Cortex of kidney (tissue), 1 donor: ENCODE data around the gene PGAP3.

Experiments used
- DNase-seq: peaks from one replicate; lab custom pipeline; 2025; lab: John Stamatoyannopoulos, UW

The PGAP3 gene

GRCh38 chr17:39636927-39637736 lies 50.7 kb downstream of the PGAP3 start, which contains the start of gene STARD3:
Gene STARD3 (plus strand): TSS chr17:39637144. CDS start chr17:39653532, 16,388 bp downstream.
- DNase-seq, result peak; percentile 53

GRCh38 chr17:39636587-39636926 lies 51.3 kb downstream of the PGAP3 start:
- no peak for DNase-seq

DNA sequence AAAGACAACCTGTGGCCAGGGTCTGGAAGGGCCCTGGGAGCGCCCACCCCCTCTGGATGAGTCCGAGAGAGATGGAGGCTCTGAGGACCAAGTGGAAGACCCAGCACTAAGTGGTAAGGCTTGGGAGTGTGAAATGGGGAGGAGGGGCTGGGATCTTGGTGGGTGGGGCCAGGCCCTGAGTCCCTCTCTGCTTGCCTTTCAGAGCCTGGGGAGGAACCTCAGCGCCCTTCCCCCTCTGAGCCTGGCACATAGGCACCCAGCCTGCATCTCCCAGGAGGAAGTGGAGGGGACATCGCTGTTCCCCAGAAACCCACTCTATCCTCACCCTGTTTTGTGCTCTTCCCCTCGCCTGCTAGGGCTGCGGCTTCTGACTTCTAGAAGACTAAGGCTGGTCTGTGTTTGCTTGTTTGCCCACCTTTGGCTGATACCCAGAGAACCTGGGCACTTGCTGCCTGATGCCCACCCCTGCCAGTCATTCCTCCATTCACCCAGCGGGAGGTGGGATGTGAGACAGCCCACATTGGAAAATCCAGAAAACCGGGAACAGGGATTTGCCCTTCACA lies 52.2 kb downstream of the PGAP3 start:
- DNase-seq, result no peak

GRCh38 chr17:39634384-39634871 lies 53.4 kb downstream of the PGAP3 start:
- no peak for DNase-seq

DNA sequence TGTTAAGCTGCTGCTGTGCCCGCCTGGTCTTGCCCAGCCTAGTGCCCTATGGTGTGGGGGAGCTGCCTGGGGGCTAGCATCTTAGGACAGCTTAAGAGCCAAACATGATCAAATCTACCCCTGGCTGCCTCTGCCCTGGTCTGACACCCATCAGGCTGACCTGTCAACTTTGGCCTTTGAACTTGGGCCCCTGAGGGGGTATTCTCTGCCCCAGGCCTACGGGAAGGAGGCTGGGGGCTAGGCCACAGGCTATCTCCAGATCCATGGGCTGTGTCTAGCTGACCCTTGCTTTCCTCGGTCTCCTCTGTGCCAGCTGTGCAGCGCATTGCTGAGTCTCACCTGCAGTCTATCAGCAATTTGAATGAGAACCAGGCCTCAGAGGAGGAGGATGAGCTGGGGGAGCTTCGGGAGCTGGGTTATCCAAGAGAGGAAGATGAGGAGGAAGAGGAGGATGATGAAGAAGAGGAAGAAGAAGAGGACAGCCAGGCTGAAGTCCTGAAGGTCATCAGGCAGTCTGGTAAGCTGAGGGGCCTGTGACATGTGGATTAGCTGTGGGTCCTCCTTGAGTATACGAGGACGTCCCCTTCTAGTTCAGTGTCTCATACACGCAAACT lies 54.2 kb downstream of the PGAP3 start:
- no peak for DNase-seq

DNA sequence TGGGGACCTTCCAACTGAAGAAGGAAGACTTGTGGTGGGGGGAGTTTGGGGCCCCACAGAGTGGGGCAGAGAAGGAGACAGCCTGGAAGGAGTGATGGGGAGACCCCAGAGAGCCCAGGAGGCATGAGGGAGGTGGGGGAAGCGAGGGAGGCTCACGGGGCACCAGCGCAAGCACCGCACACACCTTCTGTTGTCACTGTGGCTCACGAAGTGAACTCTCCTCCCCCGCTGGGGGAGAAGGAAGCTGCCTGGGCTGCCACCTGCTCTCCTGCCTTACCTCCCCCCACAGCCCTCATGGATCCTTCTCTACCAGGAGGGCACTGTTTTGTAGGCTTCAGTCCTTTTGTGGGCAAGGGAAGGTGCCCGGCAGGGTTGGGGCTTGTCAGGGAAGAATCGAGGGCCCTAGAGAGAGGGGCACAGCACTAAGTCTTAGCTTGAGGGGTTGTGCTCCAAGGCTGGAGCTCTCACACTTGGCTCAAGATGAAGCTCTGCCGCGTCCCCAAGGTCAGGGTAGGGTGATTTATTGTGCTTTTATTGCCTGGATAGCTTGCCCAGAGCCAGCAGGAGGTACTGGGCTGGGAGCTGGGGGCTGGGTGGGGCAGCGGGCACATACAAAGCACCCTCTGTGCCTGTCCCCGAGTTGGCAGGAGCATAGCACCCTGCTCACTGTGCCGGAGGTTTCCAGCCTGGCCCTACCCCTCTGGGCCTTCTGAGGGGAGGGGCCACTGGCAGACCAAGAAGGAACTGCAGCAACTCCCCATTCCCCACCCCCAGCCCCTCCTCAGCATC lies 55.5 kb downstream of the PGAP3 start:
- no peak for DNase-seq

DNA sequence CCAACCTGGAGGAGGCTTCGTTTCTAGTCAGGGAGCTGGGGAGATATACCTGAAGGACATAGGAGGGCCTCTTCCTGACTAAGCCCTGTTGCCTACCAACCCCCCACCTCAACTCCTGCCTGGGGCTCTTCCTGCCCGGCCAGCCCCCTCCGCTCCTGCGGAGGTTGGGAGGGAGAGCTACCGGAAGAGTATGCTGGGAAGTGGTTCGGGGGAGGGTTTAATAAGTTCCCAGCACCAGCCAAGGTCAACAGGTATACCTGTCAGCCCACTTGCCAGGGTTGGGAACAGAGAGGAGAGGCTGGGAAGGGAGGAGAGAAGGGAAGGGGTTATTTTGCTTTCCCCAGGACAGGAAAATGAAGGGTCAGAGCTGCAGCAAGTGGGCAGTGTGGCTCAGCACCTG lies 56.5 kb downstream of the PGAP3 start:
- DNase-seq, result no peak

GRCh38 chr17:39629898-39630297 lies 58.0 kb downstream of the PGAP3 start:
- no peak for DNase-seq

DNA sequence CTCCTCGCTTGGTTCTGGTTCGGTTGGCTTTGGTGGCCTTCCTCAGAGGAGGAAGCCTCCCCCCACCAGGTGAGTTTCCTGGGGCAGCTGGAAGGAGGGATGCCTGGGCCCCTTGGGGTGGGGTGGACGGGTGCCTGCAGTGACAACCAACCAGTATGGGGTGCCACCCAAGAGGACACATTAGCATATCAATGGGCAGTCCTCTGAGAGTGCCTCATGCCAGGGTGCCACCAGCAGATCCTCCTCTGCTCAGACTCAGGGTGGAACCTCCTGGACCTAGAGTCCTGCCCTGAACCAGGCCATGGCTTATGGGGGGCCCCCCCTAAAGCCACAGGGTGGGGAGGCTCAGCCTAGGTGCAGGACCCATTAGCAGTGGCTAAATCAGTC lies 58.4 kb downstream of the PGAP3 start:
- no peak for DNase-seq

GRCh38 chr17:39628655-39629493 lies 59.0 kb downstream of the PGAP3 start:
- no peak for DNase-seq

GRCh38 chr17:39627712-39628516 lies 59.9 kb downstream of the PGAP3 start:
- DNase-seq, result no peak

DNA sequence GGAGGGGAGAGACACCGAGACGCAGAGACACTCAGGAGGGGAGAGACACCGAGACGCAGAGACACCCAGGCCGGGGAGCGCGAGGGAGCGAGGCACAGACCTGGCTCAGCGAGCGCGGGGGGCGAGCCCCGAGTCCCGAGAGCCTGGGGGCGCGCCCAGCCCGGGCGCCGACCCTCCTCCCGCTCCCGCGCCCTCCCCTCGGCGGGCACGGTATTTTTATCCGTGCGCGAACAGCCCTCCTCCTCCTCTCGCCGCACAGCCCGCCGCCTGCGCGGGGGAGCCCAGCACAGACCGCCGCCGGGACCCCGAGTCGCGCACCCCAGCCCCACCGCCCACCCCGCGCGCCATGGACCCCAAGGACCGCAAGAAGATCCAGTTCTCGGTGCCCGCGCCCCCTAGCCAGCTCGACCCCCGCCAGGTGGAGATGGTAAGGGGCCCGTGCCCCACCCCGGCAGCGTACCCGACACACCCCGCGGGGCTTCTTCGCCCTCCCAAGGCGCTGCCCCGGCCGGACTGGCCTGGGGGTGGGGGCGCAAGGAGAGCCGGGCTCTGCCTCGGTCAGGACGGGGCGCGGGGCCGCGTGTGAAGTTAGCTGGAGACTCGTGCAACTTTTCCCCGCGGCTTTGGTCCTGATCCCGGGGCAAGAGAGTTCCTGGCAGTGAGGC lies 60.7 kb downstream of the PGAP3 start:
- no peak for DNase-seq

- DNase-seq, result no peak
Observed at GRCh38 chr17:39626171-39627046, 61.4 kb downstream of the PGAP3 start, which contains the start of gene PPP1R1B. Gene PPP1R1B (plus strand): TSS chr17:39626952. CDS start chr17:39627393, 441 bp downstream.

GRCh38 chr17:39625198-39625785 lies 62.6 kb downstream of the PGAP3 start:
- DNase-seq, result no peak

GRCh38 chr17:39624313-39624712 lies 63.5 kb downstream of the PGAP3 start:
- no peak for DNase-seq

DNA sequence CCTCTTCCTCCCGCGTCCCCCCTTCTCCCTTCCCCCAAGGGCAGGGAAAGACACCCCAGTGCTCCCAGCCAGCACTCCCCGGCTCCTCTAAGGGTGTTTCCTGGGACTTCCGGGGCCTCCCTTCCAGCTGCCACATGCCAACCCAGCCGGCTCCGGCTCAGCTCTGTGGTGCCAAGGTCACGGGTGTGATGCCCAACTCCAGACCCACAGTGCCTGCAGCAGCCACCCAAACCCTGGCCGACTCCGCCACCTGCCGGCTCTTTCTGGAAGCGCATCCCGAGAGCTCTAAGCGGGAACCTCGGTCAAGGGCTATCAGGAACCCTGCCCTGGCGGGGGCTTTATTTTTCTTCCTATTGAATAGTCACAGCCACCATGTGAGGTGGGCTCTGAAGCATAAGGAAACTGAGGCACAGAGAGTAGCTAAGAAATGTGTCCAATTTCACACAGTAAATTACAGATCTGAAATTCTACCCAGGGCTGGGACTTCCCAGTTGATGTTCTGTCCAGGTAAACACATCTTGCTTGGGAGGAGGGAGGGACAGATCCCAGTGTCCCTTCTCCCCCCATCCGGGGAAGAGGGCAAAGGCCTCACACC lies 64.4 kb downstream of the PGAP3 start:
- no peak for DNase-seq

DNA sequence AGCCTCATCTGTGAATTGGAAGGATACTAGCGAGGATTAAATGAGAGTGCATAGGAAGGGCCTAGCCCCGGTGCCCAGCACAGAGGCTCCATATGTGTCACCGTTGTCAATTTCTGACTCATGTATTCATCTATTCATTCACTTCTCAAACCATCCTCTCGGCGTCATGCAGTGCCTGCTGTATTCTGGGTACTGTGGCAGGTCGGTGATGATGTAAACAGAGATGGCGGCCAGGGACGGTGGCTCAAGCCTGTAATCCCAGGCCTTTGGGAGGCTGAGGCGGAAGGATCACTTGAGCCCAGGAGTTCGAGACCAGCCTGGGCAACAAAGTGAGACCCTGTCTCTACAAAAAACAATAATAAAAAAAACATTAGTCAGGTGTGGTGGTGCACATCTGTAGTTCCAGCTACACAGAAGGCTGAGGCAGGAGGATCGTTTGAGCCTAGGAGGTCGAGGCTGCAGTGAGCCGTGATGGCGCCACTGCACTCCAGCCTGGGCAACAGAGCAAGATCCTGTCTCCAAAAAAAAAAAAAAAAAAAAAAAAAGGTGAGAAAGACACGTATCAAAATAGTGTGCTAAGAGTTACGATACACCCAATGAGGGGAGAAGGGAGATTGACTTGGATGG lies 65.4 kb downstream of the PGAP3 start:
- DNase-seq, result no peak
